GM12872 (cell line): ENCODE measurements around the gene IPCEF1.

Experiments
- TF ChIP-seq, protein P1 (sequence below): IDR thresholded peaks from 3 replicates; pipeline ENCODE4 v1.5.1; 2011; ENCODE audit warnings: low read depth, mild to moderate bottlenecking, low read length, moderate library complexity; ENCODE audit not compliant: insufficient read depth

Gene IPCEF1

DNA sequence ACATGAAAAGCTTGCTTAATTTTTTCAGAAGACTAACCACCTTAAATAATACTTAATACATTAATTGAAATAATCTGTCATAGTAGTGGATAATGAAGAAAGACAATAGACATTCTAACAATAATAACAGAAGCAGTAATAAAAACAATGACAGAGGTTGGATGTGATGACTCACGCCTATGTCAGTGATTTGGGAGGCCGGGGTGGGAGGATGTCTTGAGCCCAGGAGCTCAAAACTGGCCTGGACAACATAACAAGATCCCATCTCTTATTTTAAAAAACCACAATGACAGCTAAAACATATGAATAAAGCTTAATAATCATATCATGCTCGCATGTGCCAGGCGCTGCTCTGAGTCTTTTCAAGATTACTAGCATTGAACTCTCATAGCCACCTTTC, 105.5 kb downstream of the IPCEF1 start:
- TF ChIP-seq, protein P1, sequence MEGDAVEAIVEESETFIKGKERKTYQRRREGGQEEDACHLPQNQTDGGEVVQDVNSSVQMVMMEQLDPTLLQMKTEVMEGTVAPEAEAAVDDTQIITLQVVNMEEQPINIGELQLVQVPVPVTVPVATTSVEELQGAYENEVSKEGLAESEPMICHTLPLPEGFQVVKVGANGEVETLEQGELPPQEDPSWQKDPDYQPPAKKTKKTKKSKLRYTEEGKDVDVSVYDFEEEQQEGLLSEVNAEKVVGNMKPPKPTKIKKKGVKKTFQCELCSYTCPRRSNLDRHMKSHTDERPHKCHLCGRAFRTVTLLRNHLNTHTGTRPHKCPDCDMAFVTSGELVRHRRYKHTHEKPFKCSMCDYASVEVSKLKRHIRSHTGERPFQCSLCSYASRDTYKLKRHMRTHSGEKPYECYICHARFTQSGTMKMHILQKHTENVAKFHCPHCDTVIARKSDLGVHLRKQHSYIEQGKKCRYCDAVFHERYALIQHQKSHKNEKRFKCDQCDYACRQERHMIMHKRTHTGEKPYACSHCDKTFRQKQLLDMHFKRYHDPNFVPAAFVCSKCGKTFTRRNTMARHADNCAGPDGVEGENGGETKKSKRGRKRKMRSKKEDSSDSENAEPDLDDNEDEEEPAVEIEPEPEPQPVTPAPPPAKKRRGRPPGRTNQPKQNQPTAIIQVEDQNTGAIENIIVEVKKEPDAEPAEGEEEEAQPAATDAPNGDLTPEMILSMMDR, result no peak

DNA sequence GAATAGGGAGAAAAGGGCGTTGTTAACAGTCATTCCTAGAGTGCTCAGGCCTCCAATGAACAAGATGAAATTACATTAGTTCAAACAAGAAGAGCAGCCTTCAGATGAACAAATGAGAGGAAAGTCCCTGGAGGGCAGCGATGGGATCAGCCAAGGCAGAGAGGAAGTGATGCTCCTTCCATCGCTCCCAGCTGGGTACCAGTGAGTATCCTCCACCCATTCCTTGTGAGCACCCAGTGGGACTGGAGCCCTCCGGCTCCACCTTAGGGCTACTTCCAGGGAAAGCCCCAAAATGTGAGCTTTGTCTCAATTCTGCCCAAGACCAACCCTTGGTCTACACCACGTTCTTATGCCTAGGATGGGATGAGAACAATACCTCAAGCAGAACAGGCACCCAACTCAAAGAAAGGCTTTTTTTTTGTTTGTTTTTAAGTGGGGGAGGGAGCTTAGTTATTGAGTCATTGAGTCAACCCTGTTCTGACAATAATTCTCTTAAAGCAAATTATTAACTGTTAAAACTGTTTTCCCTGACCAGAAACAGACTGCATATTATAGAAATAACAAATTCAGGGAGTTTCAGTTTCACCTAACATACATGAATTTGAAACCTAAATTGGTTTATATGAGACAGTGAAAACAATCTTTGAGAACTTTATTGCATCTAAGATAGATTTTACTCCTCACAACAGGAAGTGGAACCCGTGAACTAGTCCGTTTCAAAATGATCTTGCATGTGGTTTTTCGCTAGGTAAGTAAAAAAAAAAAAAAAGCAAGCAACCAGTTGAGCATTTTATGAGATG, 106.9 kb downstream of the IPCEF1 start:
- TF ChIP-seq, protein P1, result no peak

DNA sequence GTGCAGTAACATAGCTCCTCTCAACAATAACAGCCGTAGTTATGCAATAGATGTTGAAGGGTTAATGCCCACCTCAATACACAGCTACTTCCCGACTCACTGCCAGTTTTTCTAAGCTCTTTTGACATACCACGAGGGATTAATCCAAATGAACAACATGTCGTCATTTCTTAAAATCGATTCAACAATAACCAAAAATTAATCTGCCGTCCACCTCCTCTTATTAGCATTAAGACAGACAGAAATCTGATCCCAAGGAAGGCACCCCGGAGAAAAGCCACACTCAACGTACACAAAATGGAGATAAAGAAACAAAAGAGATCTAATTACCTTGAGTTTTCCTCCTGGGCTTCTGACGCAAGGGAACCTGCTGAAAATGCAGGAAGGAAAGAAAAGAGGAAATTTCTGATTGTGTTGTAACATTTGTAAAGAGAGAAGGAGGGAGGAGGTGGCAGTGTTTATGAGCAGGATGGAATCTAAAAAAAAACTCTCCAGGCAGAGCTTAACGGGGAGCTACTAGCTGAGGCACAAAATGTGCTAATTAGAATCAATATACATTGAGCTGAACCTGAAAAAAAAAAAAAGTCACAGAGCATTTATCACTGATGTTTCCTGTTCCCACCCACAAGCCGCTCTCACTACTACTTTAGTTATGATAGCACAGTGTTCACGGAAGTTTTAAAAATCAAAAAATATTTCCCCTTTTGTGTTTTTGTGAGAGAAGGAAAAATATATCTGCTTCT, 109.3 kb downstream of the IPCEF1 start:
- TF ChIP-seq, protein P1, result no peak

DNA sequence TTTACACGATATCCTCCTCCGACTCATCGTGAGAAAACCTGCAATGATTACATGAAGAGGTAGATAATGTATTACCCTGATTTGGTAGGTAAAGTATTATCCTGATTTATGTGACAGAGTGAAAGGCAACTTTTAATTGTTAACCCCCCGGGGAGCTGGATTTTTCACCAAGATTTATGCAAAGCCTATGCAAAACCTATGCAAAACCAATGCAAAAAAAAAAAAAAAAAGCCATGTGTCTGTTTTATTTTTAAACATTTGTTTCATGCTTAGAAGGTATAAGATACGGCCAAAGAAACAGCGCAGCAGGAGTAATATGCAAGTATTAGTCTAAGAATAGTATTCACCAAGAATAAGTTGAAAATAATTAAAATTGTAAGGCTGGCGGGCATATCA, 109.9 kb downstream of the IPCEF1 start:
- TF ChIP-seq, protein P1, result no peak

DNA sequence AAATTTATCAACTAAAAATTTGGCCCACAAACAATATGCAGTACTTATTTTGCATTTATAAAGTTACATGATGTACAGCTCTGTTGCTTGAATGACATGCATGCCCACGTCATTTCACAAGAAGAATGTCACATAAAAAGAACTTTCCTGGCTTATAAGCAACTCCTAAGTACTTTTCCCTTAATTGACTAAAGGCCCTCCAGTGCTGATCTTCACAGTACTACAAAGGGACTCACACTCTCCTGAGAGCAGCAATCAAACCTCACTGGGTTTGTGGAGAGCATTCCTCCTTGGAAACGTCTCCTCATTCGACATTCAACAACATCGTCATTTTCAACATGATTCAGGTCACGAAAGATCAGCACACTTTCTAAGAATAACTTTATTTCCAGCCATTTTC, 111.1 kb downstream of the IPCEF1 start:
- TF ChIP-seq, protein P1, result no peak

DNA sequence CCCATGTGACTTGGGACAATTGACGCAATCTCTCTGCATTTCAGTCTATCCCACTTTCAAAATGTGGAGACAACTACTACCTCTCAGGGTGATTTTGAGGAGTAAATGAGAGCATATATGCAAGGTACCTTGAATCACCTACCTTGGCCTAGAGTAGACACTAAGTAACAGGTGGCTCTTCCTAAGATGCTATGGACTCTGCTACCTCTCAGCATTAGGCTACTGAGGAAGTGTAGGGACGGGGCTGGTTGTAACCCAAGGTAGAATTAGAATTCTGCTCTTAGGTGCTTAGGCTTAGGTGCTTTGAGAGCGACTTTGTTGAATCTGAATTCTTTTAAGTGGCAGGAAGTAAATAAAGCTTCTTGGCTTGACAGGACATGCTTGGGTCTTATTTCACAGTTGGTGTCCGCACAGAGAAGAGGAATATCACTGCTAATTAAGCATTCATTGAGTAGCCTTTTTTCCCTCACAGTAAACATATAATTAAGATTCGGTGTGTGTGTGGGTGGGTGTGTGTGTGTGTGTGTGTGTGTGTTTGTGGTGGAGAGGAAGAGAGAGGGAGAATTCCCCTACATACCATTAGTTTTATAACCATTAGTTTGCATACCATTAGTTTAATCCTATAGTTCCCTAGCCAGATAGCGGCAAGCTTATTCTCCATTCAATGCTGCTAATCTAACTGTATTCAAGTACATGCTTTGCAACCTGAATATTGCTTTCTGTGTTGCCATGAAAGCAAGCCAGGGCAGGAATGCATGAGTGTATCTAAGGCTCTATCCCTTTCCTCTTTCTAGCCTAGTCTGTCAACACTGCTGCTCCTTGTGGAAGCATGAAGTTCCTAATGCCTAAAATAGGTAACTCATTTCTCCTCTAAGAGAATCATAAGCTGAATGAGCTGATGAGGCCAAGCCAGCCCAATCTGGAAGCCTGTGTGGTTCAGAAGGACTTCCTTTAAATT, 112.5 kb downstream of the IPCEF1 start:
- TF ChIP-seq, protein P1, result no peak
